Upper lobe of right lung (tissue), 1 donor: ENCODE data around the gene QSOX1. TPM values are rescaled to one million over a fixed set of nuclear protein-coding genes. Genes with fewer than 3 reads are reported as not detected.

Experiments
- ATAC-seq: fragments of 200-7000 bp; cut with Tn5 transposase; one replicate; pipeline ENCODE4 v1.9.1; 2020; ENCODE audit warnings: mild to moderate bottlenecking, moderate library complexity
- DNase-seq: peaks from one replicate; pipeline ENCODE4 v3.0.0-alpha.2; 2020
- H3K27ac ChIP-seq: fragments of 200-600 bp; one replicate; pipeline ENCODE4 v1.8.0; 2022
- H3K27me3 ChIP-seq: fragments of 200-600 bp; one replicate; pipeline ENCODE4 v1.8.0; 2022; ENCODE audit warnings: mild to moderate bottlenecking
- H3K36me3 ChIP-seq: fragments of 200-600 bp; one replicate; pipeline ENCODE4 v1.8.0; 2022
- H3K4me1 ChIP-seq: fragments of 200-600 bp; one replicate; pipeline ENCODE4 v1.8.0; 2022
- H3K4me3 ChIP-seq: fragments of 200-600 bp; one replicate; pipeline ENCODE4 v1.8.0; 2022; ENCODE audit warnings: mild to moderate bottlenecking
- H3K9me3 ChIP-seq: fragments of 200-600 bp; one replicate; pipeline ENCODE4 v1.8.0; 2022
- CTCF ChIP-seq: fragments of 200-600 bp; IDR thresholded peaks from one replicate; pipeline ENCODE4 v1.8.0; 2022; ENCODE audit warnings: antibody characterized with exemption
- intact Hi-C: fragments of 100-400 bp; cut with DNase I; formaldehyde crosslinking; loops from one replicate; pipeline ENCODE4 v1.11.0; 2022
- total RNA-seq: library from RNA; stranded (reverse); fragmentation: NEBNext Ultra II Directional; extraction: Animal tissue kit (Norgen Biotek cat#: 25700); gene quantifications from one replicate; pipeline ENCODE4 v1.2.1, GENCODE V29; 2021
- donor health status: DM: no; HTN: yes; CAD: no; lungs with severe emphysema.

The QSOX1 gene
- total RNA-seq, 1 donor from 2014 or later = 275 TPM

- intact Hi-C loops = no loop called here
Observed at GRCh38 chr1:180153032-180153431, 1.6 kb upstream of the QSOX1 start.

GRCh38 chr1:180154003-180154324, 705 bp upstream of the QSOX1 start:
- TF ChIP-seq CTCF = no peak

More at GRCh38 chr1:180153032-180153431, 1.6 kb upstream of the QSOX1 start:
- ATAC-seq (no peak), DNase-seq (no peak)
- Histone ChIP-seq H3K27me3 (no peaks in the 10 kb centered on the region), H3K9me3 (no peaks in the 10 kb centered on the region), H3K27ac (no peak overlapping the region), H3K4me1 (peaks cover 20% of the 10 kb centered on the region), H3K36me3 (no peaks in the 10 kb centered on the region), H3K4me3 (no peak overlapping the region)
- no peak for TF ChIP-seq CTCF

GRCh38 chr1:180155182-180155682, 563 bp downstream of the QSOX1 start:
- Histone ChIP-seq H3K4me1 (peaks cover 41% of the 10 kb centered on the region), H3K9me3 (no peaks in the 10 kb centered on the region), H3K27me3 (no peaks in the 10 kb centered on the region), H3K27ac (peak overlapping the region; percentile 88), H3K36me3 (no peaks in the 10 kb centered on the region), H3K4me3 (peak overlapping the region; percentile 96)
- peak; percentile 0 for ATAC-seq
- TF ChIP-seq CTCF = no peak
- intact Hi-C loops = no loop called here
- DNase-seq = no peak

More at GRCh38 chr1:180154003-180154324, 705 bp upstream of the QSOX1 start:
- intact Hi-C loops = no loop called here
- H3K4me1 ChIP-seq = peaks cover 29% of the 10 kb centered on the region
- peak overlapping the region; percentile 89 for H3K27ac ChIP-seq
- H3K4me3 ChIP-seq = peak overlapping the region; percentile 96
- H3K36me3 ChIP-seq = no peaks in the 10 kb centered on the region
- ATAC-seq (no peak), DNase-seq (no peak)
- H3K9me3 ChIP-seq = no peaks in the 10 kb centered on the region
- no peaks in the 10 kb centered on the region for H3K27me3 ChIP-seq

GRCh38 chr1:180156201-180156600, 1.5 kb downstream of the QSOX1 start:
- Histone ChIP-seq H3K36me3 (no peaks in the 10 kb centered on the region), H3K4me3 (peak overlapping the region; percentile 96), H3K27ac (peak overlapping the region; percentile 88), H3K9me3 (no peaks in the 10 kb centered on the region), H3K4me1 (peaks cover 42% of the 10 kb centered on the region), H3K27me3 (no peaks in the 10 kb centered on the region)
- peak; percentile 2 for ATAC-seq
- intact Hi-C loops = no loop called here
- no peak for DNase-seq
- no peak for TF ChIP-seq CTCF

- Histone ChIP-seq H3K9me3 (no peaks in the 10 kb centered on the region), H3K27me3 (no peaks in the 10 kb centered on the region), H3K4me3 (peak overlapping the region; percentile 96), H3K4me1 (peaks cover 42% of the 10 kb centered on the region), H3K36me3 (no peaks in the 10 kb centered on the region), H3K27ac (peak overlapping the region; percentile 49)
- intact Hi-C loops = no loop called here
- no peak for DNase-seq
- TF ChIP-seq CTCF = no peak
- ATAC-seq = no peak
Observed at GRCh38 chr1:180156631-180157091, 2.0 kb downstream of the QSOX1 start.

- peak overlapping the region; percentile 96 for H3K4me3 ChIP-seq
- intact Hi-C loops = no loop called here
- H3K27ac ChIP-seq = peak overlapping the region; percentile 49
- H3K27me3 ChIP-seq = no peaks in the 10 kb centered on the region
- no peaks in the 10 kb centered on the region for H3K9me3 ChIP-seq
- H3K4me1 ChIP-seq = peaks cover 42% of the 10 kb centered on the region
- ATAC-seq = no peak
- no peak for TF ChIP-seq CTCF
- no peak for DNase-seq
- no peaks in the 10 kb centered on the region for H3K36me3 ChIP-seq
Observed at GRCh38 chr1:180157108-180157507, 2.4 kb downstream of the QSOX1 start.
